ENCODE measurements around the gene BLOC1S1. TPM values are rescaled to one million over a fixed set of nuclear protein-coding genes. Genes with fewer than 3 reads are reported as not detected.

Gene BLOC1S1
- total and polyA plus RNA-seq, 9 of the 15 experiments (the other 6 are each of a cell fraction or from before 2014, with no cell fraction given) = 75.2 to 161 (median 98.8) TPM

DNA sequence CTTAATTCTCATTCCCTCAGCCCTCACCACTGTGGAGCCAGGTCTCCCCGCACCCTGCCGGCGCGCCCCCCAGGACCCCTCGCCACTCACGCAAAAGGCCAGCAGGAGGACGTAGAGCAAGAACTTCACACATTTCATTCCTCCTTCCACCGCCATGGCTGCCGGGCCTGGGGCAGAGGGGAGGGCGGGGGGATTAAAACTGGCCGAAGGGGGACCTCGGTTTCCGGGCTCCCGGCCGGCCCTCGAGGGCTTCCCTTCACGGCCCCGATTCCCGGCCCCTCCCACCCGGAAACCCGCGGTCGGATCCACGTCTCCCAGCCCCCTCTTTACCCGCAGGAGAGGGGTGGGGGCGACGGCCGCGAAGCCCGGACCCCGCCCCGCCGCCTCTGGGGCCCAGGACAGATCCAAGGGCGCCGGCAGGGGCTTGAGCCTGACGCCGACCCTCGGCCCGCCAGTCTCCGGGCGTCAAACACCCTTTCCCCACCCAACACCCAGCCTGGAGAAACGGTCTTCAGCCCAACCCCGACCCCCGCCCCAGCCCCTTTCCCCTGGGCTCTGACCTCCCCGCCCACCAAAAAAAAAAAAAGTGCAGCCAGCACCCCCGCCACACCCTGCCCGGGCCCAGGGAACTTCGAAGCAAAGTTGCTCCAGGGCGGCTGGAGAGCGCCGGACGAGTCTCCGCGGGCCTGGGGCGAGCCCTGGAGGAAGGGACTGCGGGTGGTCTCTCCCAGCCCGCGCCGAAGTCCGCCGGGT lies 12.5 kb downstream of the BLOC1S1 start (continued):
- TF ChIP-seq FIP1L1 (IDR thresholded peaks at IDR 0.05; ENCODE audit: low read depth, low read length, poor library complexity, severe bottlenecking) = peak; percentile 3
- no peak for TF ChIP-seq ZBED1 (IDR thresholded peaks at IDR 0.05)
- no peak for TF ChIP-seq ZBTB12 (CRISPR knock-in tag; IDR thresholded peaks at IDR 0.05)
- TF ChIP-seq TEAD1 (CRISPR knock-in tag; IDR thresholded peaks at IDR 0.05) = no peak
- TF ChIP-seq ELF1 (tag; IDR thresholded peaks at IDR 0.05) = peak; percentile 40
- no peak for TF ChIP-seq KAT7 (CRISPR knock-in tag; IDR thresholded peaks at IDR 0.05; ENCODE audit: borderline replicate concordance)
- TF ChIP-seq HES1 (IDR thresholded peaks at IDR 0.05; ENCODE audit: low read depth) = no peak
- no peak for TF ChIP-seq NFE2L1 (tag; IDR thresholded peaks at IDR 0.05; ENCODE audit: borderline replicate concordance, low read depth)
- no peak for TF ChIP-seq MYC (IDR thresholded peaks at IDR 0.05; ENCODE audit: low read depth, low read length)
- TF ChIP-seq MYC (CRISPR knock-in tag; IDR thresholded peaks at IDR 0.05; ENCODE audit: borderline replicate concordance, low read depth) = 0 out of 2 replicates have a peak, but pooled peaks have one; percentile 42
- TF ChIP-seq RBM34 (IDR thresholded peaks at IDR 0.05; ENCODE audit: borderline replicate concordance, insufficient read depth, low read length) = no peak
- no peak for TF ChIP-seq NR2C1 (IDR thresholded peaks at IDR 0.05)
- TF ChIP-seq NR2C1 (tag; IDR thresholded peaks at IDR 0.05) = no peak
- no peak for TF ChIP-seq BCL6 (CRISPR knock-in tag; IDR thresholded peaks at IDR 0.05)
- no peak for TF ChIP-seq DACH1 (IDR thresholded peaks at IDR 0.05; ENCODE audit: partially characterized antibody)
- TF ChIP-seq MAFF (IDR thresholded peaks at IDR 0.05; ENCODE audit: low read length) = no peak
- TF ChIP-seq THRB (CRISPR knock-in tag; conservative IDR thresholded peaks at IDR 0.05) = no peak
- peak in 1 of 2 experiments; percentile 5; a peak in 1 of 4 replicates for TF ChIP-seq MNT (conservative IDR thresholded peaks at IDR 0.05)
- no peak for TF ChIP-seq SIN3B (IDR thresholded peaks at IDR 0.05; ENCODE audit: low read depth)
- TF ChIP-seq ZKSCAN3 (CRISPR knock-in tag; IDR thresholded peaks at IDR 0.05) = no peak
- no peak for TF ChIP-seq MIER1 (IDR thresholded peaks at IDR 0.05; ENCODE audit: low read depth)
- peak; percentile 56 for TF ChIP-seq RBFOX2 (IDR thresholded peaks at IDR 0.05; ENCODE audit: low read depth, low read length)
- TF ChIP-seq CREB1 (IDR thresholded peaks at IDR 0.05) = no peak
- no peak for TF ChIP-seq CREB1 (CRISPR knock-in tag; IDR thresholded peaks at IDR 0.05)
- no peak for TF ChIP-seq HDGF (IDR thresholded peaks at IDR 0.05)
- no peak for TF ChIP-seq NONO (IDR thresholded peaks at IDR 0.05; ENCODE audit: low read depth in 2 of 2, low read length in 1 of 2)
